ENCODE data around the gene RETREG1.
A peak's percentile ranks its signal among the peaks of the same experiment; 100 is the strongest.

Gene RETREG1

GRCh38 chr5:16480821-16481538 lies 135.8 kb downstream of the RETREG1 start:
- H3K9me3 ChIP-seq (ENCODE audit: control insufficient read depth, insufficient read depth, low read depth, low read length) = no peaks in the 10 kb centered on the region
- no peak overlapping the region for H3K27ac ChIP-seq (ENCODE audit: extremely low read depth, low read depth, low read length)
- TF ChIP-seq BCL11A (tag by site-specific recombination; IDR thresholded peaks at IDR 0.05; ENCODE audit: low read depth) (no peak), ZNF2 (tag by site-specific recombination; IDR thresholded peaks at IDR 0.05) (no peak), KLF1 (tag by site-specific recombination; IDR thresholded peaks at IDR 0.05) (no peak), ZBTB17 (tag by site-specific recombination; IDR thresholded peaks at IDR 0.05) (no peak), ZNF560 (tag by site-specific recombination; IDR thresholded peaks at IDR 0.05; ENCODE audit: borderline replicate concordance) (no peak)
- ChIA-PET POLR2A (no interaction called here), CTCF (interaction anchor here (1.1 kb wide), 1 partner anchor 72 kb away, joined by 3 read pairs; no protein-coding TSS in a partner anchor)
- H3K4me3 ChIP-seq (ENCODE audit: low read depth, low read length) = no peak overlapping the region
- no peaks in the 10 kb centered on the region for H3K36me3 ChIP-seq (ENCODE audit: control insufficient read depth in 2 of 2, insufficient read depth in 1 of 2, low read length in 2 of 2)
- H3K4me1 ChIP-seq (ENCODE audit: control insufficient read depth, insufficient read depth, low read length) = peaks cover 5% of the 10 kb centered on the region; the same call in 1 of the 2 replicates

DNA sequence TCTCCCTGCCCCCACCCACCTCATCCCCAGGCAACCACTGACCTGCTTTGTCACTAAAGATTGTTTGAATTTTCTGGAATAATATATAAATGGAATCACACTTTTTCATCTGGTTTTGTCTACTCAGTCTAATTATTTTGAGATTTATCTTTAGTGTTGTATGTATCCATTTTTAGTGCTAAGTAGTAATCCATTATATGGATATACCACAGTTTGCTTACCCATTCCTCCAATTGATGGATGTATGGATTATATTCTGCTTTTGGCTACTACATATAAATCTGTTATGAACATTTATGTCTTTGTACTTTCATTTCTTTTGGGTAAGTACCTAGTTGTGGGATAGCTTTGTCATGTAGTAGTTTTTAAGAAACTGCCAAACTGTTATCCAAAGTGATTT lies 136.7 kb downstream of the RETREG1 start:
- peaks cover 5% of the 10 kb centered on the region; the same call in 1 of the 2 replicates for H3K4me1 ChIP-seq (ENCODE audit: control insufficient read depth, insufficient read depth, low read length)
- no peaks in the 10 kb centered on the region for H3K9me3 ChIP-seq (ENCODE audit: control insufficient read depth, insufficient read depth, low read depth, low read length)
- H3K36me3 ChIP-seq (ENCODE audit: control insufficient read depth in 2 of 2, insufficient read depth in 1 of 2, low read length in 2 of 2) = no peaks in the 10 kb centered on the region
- POLR2A ChIA-PET = no interaction called here
- no peak overlapping the region for H3K27ac ChIP-seq (ENCODE audit: extremely low read depth, low read depth, low read length)
- H3K4me3 ChIP-seq (ENCODE audit: low read depth, low read length) = no peak overlapping the region
- TF ChIP-seq ATF2 (tag by site-specific recombination; IDR thresholded peaks at IDR 0.05; ENCODE audit: low read depth) (no peak), ZNF146 (tag by site-specific recombination; IDR thresholded peaks at IDR 0.05) (0 out of 2 replicates have a peak, but pooled peaks have one; percentile 15)
- CTCF ChIA-PET = interaction anchor here (0.6 kb wide), 1 partner anchor 744 kb away, joined by 3 read pairs; no protein-coding TSS in a partner anchor

DNA sequence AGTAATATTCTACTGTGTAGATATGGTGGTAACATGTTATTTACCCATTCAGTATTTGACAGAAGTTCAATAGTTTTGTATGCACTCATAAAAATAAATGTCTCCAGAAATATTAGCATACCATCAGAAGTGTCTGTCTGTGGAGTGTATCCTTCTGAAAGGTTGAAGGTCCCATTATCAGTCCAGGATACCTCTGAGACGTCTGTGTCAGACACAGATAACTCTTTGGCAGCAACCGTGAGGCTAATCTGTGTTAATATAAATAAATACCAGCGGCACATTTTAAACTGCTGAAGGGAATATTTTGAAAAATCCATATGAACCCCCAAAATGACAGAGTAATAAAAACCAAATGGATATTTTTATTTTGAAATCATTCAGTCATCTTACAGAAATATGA lies 139.3 kb downstream of the RETREG1 start:
- Histone ChIP-seq H3K9me3 (ENCODE audit: control insufficient read depth, insufficient read depth, low read depth, low read length) (no peaks in the 10 kb centered on the region), H3K4me1 (ENCODE audit: control insufficient read depth, insufficient read depth, low read length) (no peaks in the 10 kb centered on the region), H3K4me3 (ENCODE audit: low read depth, low read length) (no peak overlapping the region), H3K36me3 (ENCODE audit: control insufficient read depth in 2 of 2, insufficient read depth in 1 of 2, low read length in 2 of 2) (peaks cover 0 to 2% of the 10 kb centered on the region in 2 experiments; a peak in 1 of 3 replicates), H3K27ac (ENCODE audit: extremely low read depth, low read depth, low read length) (no peak overlapping the region)
- ChIA-PET POLR2A (no interaction called here), CTCF (interaction anchor here (0.6 to 2.0 kb wide), 3 partner anchors 18 to 622 kb away, joined by 3 to 5 read pairs (median 5); no protein-coding TSS in a partner anchor)
- TF ChIP-seq ZNF248 (tag by site-specific recombination; IDR thresholded peaks at IDR 0.05) (no peak), ZNF280D (tag by site-specific recombination; IDR thresholded peaks at IDR 0.05) (no peak), ZNF768 (tag by site-specific recombination; IDR thresholded peaks at IDR 0.05) (no peak), ZEB2 (tag by site-specific recombination; IDR thresholded peaks at IDR 0.05) (no peak), PRDM1 (tag by site-specific recombination; IDR thresholded peaks at IDR 0.05) (no peak), ZNF670 (tag by site-specific recombination; IDR thresholded peaks at IDR 0.05; ENCODE audit: low read depth) (no peak), ZNF274 (IDR thresholded peaks at IDR 0.05; ENCODE audit: low read length) (no peak), ZNF274 (tag by site-specific recombination; IDR thresholded peaks at IDR 0.05; ENCODE audit: borderline replicate concordance) (no peak), ZNF132 (tag by site-specific recombination; IDR thresholded peaks at IDR 0.05; ENCODE audit: borderline replicate concordance) (no peak), ZNF561 (tag by site-specific recombination; IDR thresholded peaks at IDR 0.05; ENCODE audit: borderline replicate concordance) (no peak), ZNF211 (tag by site-specific recombination; IDR thresholded peaks at IDR 0.05; ENCODE audit: low read depth) (no peak), ZNF221 (tag by site-specific recombination; IDR thresholded peaks at IDR 0.05; ENCODE audit: borderline replicate concordance) (no peak)
